ENCODE data around the gene RAET1E.

GRCh38 chr6:149857541-149857940 is 40.4 kb downstream of the RAET1E start:
- TF ChIP-seq CTCF (IDR thresholded peaks at IDR 0.05; ENCODE audit: insufficient read depth, low read length, poor library complexity, severe bottlenecking), result no peak
- TF ChIP-seq EZH2phosphoT487 (conservative IDR thresholded peaks at IDR 0.05; ENCODE audit: low read length), result no peak

Data from SU-DHL-6 (cell line).